HEK293T (cell line): Measurements from ENCODE around the gene CAPN12.

Experiments used
- CTCF ChIA-PET: fragments of 350-600 bp; formaldehyde crosslinking; extraction: SDS; loops from one replicate; lab custom pipeline; 2021; ENCODE audit warnings: antibody characterized with exemption, inconsistent platforms; lab: Yijun Ruan, JAX
- POLR2A ChIA-PET: fragments of 350-600 bp; formaldehyde crosslinking; extraction: SDS; loops from one replicate; lab custom pipeline; 2020; ENCODE audit warnings: antibody characterized with exemption, inconsistent platforms; lab: Yijun Ruan, JAX
- DNase-seq: peaks from one replicate; pipeline ENCODE4 v3.0.0; 2012; ENCODE audit warnings: mixed read lengths; ENCODE audit errors: extremely low spot score
- ARNT ChIP-seq: fragments of 450-650 bp; IDR thresholded peaks from 2 replicates; pipeline ENCODE4 v1.6.1; 2017; ENCODE audit warnings: mild to moderate bottlenecking
- BHLHE40 ChIP-seq: fragments of 450-650 bp; IDR thresholded peaks from 2 replicates; pipeline ENCODE4 v1.6.1; 2016; ENCODE audit warnings: mild to moderate bottlenecking, moderate library complexity, borderline replicate concordance
- CTBP1 ChIP-seq: fragments of 450-650 bp; IDR thresholded peaks from 2 replicates; pipeline ENCODE4 v1.6.1; 2016; ENCODE audit warnings: borderline replicate concordance
- ELF4 ChIP-seq: fragments of 450-650 bp; IDR thresholded peaks from 2 replicates; pipeline ENCODE4 v1.6.1; 2017; ENCODE audit warnings: antibody characterized with exemption
- FOXA1 ChIP-seq: fragments of 450-650 bp; IDR thresholded peaks from 2 replicates; pipeline ENCODE4 v1.6.1; 2016; ENCODE audit warnings: mild to moderate bottlenecking
- FOXK2 ChIP-seq: fragments of 450-650 bp; IDR thresholded peaks from 2 replicates; pipeline ENCODE4 v1.6.1; 2016; ENCODE audit warnings: mild to moderate bottlenecking
- FOXM1 ChIP-seq: fragments of 450-650 bp; IDR thresholded peaks from 2 replicates; pipeline ENCODE4 v1.6.1; 2017; ENCODE audit warnings: mild to moderate bottlenecking, borderline replicate concordance
- HDGF ChIP-seq: fragments of 450-650 bp; IDR thresholded peaks from 2 replicates; pipeline ENCODE4 v1.6.1; 2017; ENCODE audit warnings: antibody characterized with exemption, borderline replicate concordance
- L3MBTL2 ChIP-seq: fragments of 450-650 bp; conservative IDR thresholded peaks from 2 replicates; pipeline ENCODE4 v1.6.1; 2016; ENCODE audit warnings: mild to moderate bottlenecking
- LEF1 ChIP-seq: fragments of 450-650 bp; IDR thresholded peaks from 2 replicates; pipeline ENCODE4 v1.6.1; 2017; ENCODE audit warnings: mild to moderate bottlenecking, borderline replicate concordance
- NFRKB ChIP-seq: fragments of 450-650 bp; IDR thresholded peaks from 2 replicates; pipeline ENCODE4 v1.6.1; 2016; ENCODE audit warnings: mild to moderate bottlenecking, moderate library complexity
- SP1 ChIP-seq: fragments of 450-650 bp; IDR thresholded peaks from 2 replicates; pipeline ENCODE4 v1.6.1; 2017
- SUZ12 ChIP-seq: fragments of 450-650 bp; IDR thresholded peaks from 2 replicates; pipeline ENCODE4 v1.6.1; 2016; ENCODE audit warnings: mild to moderate bottlenecking
- TARDBP ChIP-seq: fragments of 450-650 bp; IDR thresholded peaks from 2 replicates; pipeline ENCODE4 v1.6.1; 2016
- ZNF384 ChIP-seq: fragments of 450-650 bp; IDR thresholded peaks from 2 replicates; pipeline ENCODE4 v1.6.1; 2016
- TF ChIP-seq, protein P1 (sequence below): fragments of 450-650 bp; IDR thresholded peaks from 2 replicates; pipeline ENCODE4 v1.6.1; 2016

CAPN12 gene

DNA sequence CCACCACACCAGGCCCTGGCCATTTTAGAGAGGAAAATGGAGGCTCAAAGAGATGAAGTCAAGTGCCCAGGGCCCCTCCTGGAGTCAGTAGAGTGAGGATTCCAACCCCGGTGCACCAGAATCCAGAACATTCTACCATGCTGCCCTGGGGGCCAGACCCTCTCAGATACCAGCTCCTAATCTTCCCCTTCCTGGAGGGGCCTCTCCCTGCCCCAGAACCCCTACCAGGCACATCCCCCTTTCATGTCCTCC is 11.1 kb downstream of the CAPN12 start:
- no peak for TF ChIP-seq FOXK2
- TF ChIP-seq ARNT: no peak
- TF ChIP-seq, protein P1, sequence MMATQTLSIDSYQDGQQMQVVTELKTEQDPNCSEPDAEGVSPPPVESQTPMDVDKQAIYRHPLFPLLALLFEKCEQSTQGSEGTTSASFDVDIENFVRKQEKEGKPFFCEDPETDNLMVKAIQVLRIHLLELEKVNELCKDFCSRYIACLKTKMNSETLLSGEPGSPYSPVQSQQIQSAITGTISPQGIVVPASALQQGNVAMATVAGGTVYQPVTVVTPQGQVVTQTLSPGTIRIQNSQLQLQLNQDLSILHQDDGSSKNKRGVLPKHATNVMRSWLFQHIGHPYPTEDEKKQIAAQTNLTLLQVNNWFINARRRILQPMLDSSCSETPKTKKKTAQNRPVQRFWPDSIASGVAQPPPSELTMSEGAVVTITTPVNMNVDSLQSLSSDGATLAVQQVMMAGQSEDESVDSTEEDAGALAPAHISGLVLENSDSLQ: no peak
- no peak for TF ChIP-seq SP1
- no peak for TF ChIP-seq SUZ12
- POLR2A ChIA-PET: interaction anchor here (1.7 kb wide), 1 partner anchor 116 kb away, joined by 4 read pairs; no protein-coding TSS in a partner anchor
- CTCF ChIA-PET: no interaction called here
- DNase-seq: no peak

- TF ChIP-seq BHLHE40 (no peak), SP1 (no peak), L3MBTL2 (no peak), ZNF384 (no peak), LEF1 (no peak)
- DNase-seq: no peak
- ChIA-PET POLR2A (no interaction called here), CTCF (no interaction called here)
Measured at GRCh38 chr19:38731654-38732301, 12.5 kb downstream of the CAPN12 start.

- ChIA-PET CTCF (no interaction called here), POLR2A (no interaction called here)
- no peak for DNase-seq
- TF ChIP-seq TARDBP (no peak), FOXM1 (no peak), LEF1 (no peak), FOXK2 (no peak)
Measured at GRCh38 chr19:38730731-38731589, 13.3 kb downstream of the CAPN12 start.

DNA sequence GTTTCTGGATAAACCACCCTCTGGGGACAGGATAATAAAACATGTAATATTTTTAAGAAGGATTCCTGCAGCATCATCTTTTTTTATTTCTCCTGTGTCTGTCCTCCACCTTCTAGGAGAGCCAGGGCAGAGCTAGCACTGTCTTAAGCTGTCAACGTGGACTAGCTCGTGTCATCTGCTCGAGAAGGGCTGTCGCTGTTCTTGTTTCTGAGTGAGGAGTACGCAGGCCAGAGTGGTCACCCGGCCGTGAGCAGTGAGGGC is 13.9 kb downstream of the CAPN12 start:
- no peak for DNase-seq
- CTCF ChIA-PET: no interaction called here
- POLR2A ChIA-PET: no interaction called here
- TF ChIP-seq ZNF384 (no peak), NFRKB (no peak), CTBP1 (no peak), L3MBTL2 (no peak), FOXK2 (no peak), ELF4 (no peak), HDGF (no peak), BHLHE40 (no peak), SUZ12 (no peak), ARNT (no peak), LEF1 (no peak), SP1 (no peak), TARDBP (no peak), FOXA1 (no peak), FOXM1 (no peak)
- TF ChIP-seq, protein P1: no peak

DNA sequence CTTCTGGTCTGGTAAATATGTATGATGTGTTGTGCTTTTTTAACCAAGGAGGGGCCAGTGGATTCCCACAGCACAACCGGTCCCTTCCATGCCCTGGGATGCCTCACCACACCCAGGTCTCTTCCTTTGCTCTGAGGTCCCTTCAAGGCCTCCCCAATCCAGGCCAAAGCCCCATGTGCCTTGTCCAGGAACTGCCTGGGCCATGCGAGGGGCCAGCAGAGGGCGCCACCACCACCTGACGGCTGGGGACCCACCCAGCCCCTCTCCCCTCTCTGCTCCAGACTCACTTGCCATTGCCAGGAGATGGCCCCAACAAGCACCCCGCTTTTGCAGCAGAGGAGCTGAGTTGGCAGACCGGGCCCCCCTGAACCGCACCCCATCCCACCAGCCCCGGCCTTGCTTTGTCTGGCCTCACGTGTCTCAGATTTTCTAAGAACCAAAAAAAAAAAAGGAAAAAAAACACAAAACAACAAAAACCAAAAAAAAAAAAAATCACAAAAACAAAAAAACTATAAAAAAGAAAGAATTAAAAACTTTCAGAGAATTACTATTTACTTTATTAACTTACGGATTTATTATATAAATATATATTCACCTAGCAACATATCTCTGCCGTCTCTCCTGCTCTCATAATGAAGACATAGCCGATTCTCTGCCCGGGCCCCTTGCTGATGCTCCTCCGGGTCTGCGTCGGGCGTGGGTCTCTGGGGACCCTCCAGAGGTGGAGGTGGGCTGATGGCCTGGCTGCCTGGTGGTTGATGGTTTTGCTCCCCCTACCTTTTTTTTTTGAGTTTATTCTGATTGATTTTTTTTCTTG is 14.4 kb downstream of the CAPN12 start:
- TF ChIP-seq ARNT: no peak
- TF ChIP-seq SUZ12: no peak
- no peak for TF ChIP-seq FOXA1
- TF ChIP-seq HDGF: no peak
- no peak for TF ChIP-seq ZNF384
- no peak for TF ChIP-seq L3MBTL2
- TF ChIP-seq SP1: no peak
- no peak for TF ChIP-seq NFRKB
- TF ChIP-seq TARDBP: no peak
- TF ChIP-seq BHLHE40: no peak
- TF ChIP-seq LEF1: no peak
- TF ChIP-seq, protein P1: no peak
- no peak for TF ChIP-seq ELF4
- TF ChIP-seq FOXK2: no peak
- TF ChIP-seq CTBP1: no peak
- CTCF ChIA-PET: interaction anchor here (1.1 kb wide), 1 partner anchor 322 kb away, joined by 3 read pairs; no protein-coding TSS in a partner anchor
- POLR2A ChIA-PET: no interaction called here
- peak; percentile 63 for DNase-seq
